ENCODE measurements around the gene GSAP. TPM values are rescaled to one million over a fixed set of nuclear protein-coding genes. Genes with fewer than 3 reads are reported as not detected.

Gene GSAP
- total and polyA plus RNA-seq, 2 of the 4 experiments (the other 2 are of a cell fraction) = 1.6 to 1.8 TPM

- TF ChIP-seq CTCF (conservative IDR thresholded peaks at IDR 0.05; ENCODE audit: low read depth, low read length) = no peak
Measured at GRCh38 chr7:77327067-77327931, 88.8 kb downstream of the GSAP start (continued).

- CTCF ChIA-PET = interaction anchor here (0.8 kb wide), 1 partner anchor 89 kb away, joined by 3 read pairs; no protein-coding TSS in a partner anchor
- no peak overlapping the region for H3K56ac ChIP-seq (ENCODE audit: extremely low read depth, insufficient read depth, low read length)
- POLR2A ChIA-PET (ENCODE audit: unreplicated experiment) = no interaction called here
- H3K4me3 ChIP-seq (ENCODE audit: insufficient read depth, low read depth, low read length) = no peak overlapping the region
- peak overlapping the region; percentile 48 to 73; a peak in 3 of 4 replicates for H4K8ac ChIP-seq (ENCODE audit: low read depth in 2 of 2, low read length in 2 of 2)
- dilution Hi-C loops (cut with HindIII; ENCODE audit: low sequenced_read_pairs, unreplicated experiment) = no loop called here
- no peak overlapping the region for H3K9ac ChIP-seq (ENCODE audit: low read depth, low read length)
- H3K36me3 ChIP-seq (ENCODE audit: control insufficient read depth, insufficient read depth, low read length) = no peaks in the 10 kb centered on the region
- DNase-seq (peak; percentile 59), ATAC-seq (ENCODE audit: low read depth) (peak; percentile 33)
- peak overlapping the region; percentile 67; the same call in 1 of the 2 replicates for H3K23ac ChIP-seq (ENCODE audit: low read depth, low read length)
- TF ChIP-seq RAD21 (IDR thresholded peaks at IDR 0.05; ENCODE audit: low read length) (no peak), BHLHE40 (IDR thresholded peaks at IDR 0.05; ENCODE audit: low read depth, low read length) (no peak), ELK1 (IDR thresholded peaks at IDR 0.05; ENCODE audit: borderline replicate concordance, low read depth, low read length) (no peak), FOS (IDR thresholded peaks at IDR 0.05; ENCODE audit: low read depth, low read length) (no peak), CTCF (conservative IDR thresholded peaks at IDR 0.05; ENCODE audit: low read depth, low read length) (no peak), USF2 (IDR thresholded peaks at IDR 0.05; ENCODE audit: low read depth, low read length) (no peak), RCOR1 (IDR thresholded peaks at IDR 0.05; ENCODE audit: insufficient replicate concordance, low read length) (no peak)
- no peaks in the 10 kb centered on the region for H3K27me3 ChIP-seq (ENCODE audit: control insufficient read depth, insufficient read depth, low read length)
- in situ Hi-C loops (cut with MboI; ENCODE audit: low sequenced_read_pairs) = loop anchor here (5.0 kb wide), 1 partner anchor 79 kb away; no protein-coding TSS in a partner anchor
- H2BK120ac ChIP-seq (ENCODE audit: low read depth, low read length) = peak overlapping the region; percentile 61
- H3K18ac ChIP-seq (ENCODE audit: low read depth, low read length) = peak overlapping the region; percentile 62
- H2AFZ ChIP-seq (replicated peaks; ENCODE audit: low read length, poor library complexity) = no peak overlapping the region
- BruUV-seq (replicated peaks) = no TSS peak
- peaks cover 30% of the 10 kb centered on the region for H3K4me1 ChIP-seq (ENCODE audit: control insufficient read depth, insufficient read depth, low read length)
- H3K4ac ChIP-seq (ENCODE audit: low read depth, low read length) = peak overlapping the region; percentile 88
- WGBS, 2 experiments (ENCODE audit: extremely low coverage in 2 of 2, insufficient read length in 1 of 2) = 50% methylated on average over 1 of the region's 3 CpGs; no CpG with 5 or more reads in 1 of the 2 experiments
- peak overlapping the region; percentile 78; the same call in 1 of the 2 replicates for H3K27ac ChIP-seq (ENCODE audit: insufficient read depth, low read length)
- H3K4me2 ChIP-seq (ENCODE audit: low read depth, low read length) = peak overlapping the region; percentile 11; the same call in 1 of the 2 replicates
- peak overlapping the region; percentile 86 for H2BK5ac ChIP-seq (ENCODE audit: low read depth, low read length, poor library complexity, severe bottlenecking)
- H4K5ac ChIP-seq (ENCODE audit: low read depth, low read length) = peak overlapping the region; percentile 78
- no peak overlapping the region for H2AK9ac ChIP-seq (replicated peaks; ENCODE audit: low read depth, low read length, poor library complexity)
- peak overlapping the region; percentile 79 for H3K14ac ChIP-seq (replicated peaks; ENCODE audit: low read depth, low read length)
- H4K20me1 ChIP-seq (ENCODE audit: insufficient read depth, low read length) = no peaks in the 10 kb centered on the region
- H2AK5ac ChIP-seq (ENCODE audit: low read depth, low read length) = peak overlapping the region; percentile 76
- no peaks in the 10 kb centered on the region for H3K9me3 ChIP-seq (ENCODE audit: control insufficient read depth, insufficient read depth, low read length)
- peak overlapping the region; percentile 26; the same call in 2 of the 3 replicates for H2BK15ac ChIP-seq (ENCODE audit: low read depth, low read length)
- 0 out of 4 replicates have a peak, but pooled peaks cover 0 to 4% of the 10 kb centered on the region in 2 experiments for H3K79me1 ChIP-seq (ENCODE audit: low read depth in 1 of 2, low read length in 2 of 2)
- H2BK20ac ChIP-seq (ENCODE audit: low read depth, low read length) = peak overlapping the region; percentile 81
- peaks cover 26% of the 10 kb centered on the region for H3K9me1 ChIP-seq (ENCODE audit: insufficient read depth, low read length)
- intact Hi-C loops (cut with micrococcal nuclease) = no loop called here
- peak overlapping the region; percentile 69 for H4K91ac ChIP-seq (ENCODE audit: insufficient read depth, low read depth, low read length)
Measured at GRCh38 chr7:77326131-77326530, 90.0 kb downstream of the GSAP start.

All from IMR-90 (cell line).